DOHH2 (cell line): ENCODE measurements around the gene DNAJA3.

Source experiments
- EZH2phosphoT487 ChIP-seq: fragments of 200-600 bp; sonication (generic); IDR thresholded peaks from 2 replicates; pipeline ENCODE4 v1.6.1; 2017; ENCODE audit warnings: borderline replicate concordance, mild to moderate bottlenecking, antibody characterized with exemption, low read length, moderate library complexity, mixed read lengths
- TF ChIP-seq, protein P1 (sequence below): fragments of 200-600 bp; sonication (generic); IDR thresholded peaks from one replicate; pipeline ENCODE4 v1.5.1; 2014; ENCODE audit warnings: antibody characterized with exemption, mild to moderate bottlenecking, low read depth, low read length; ENCODE audit not compliant: poor library complexity, severe bottlenecking

DNA sequence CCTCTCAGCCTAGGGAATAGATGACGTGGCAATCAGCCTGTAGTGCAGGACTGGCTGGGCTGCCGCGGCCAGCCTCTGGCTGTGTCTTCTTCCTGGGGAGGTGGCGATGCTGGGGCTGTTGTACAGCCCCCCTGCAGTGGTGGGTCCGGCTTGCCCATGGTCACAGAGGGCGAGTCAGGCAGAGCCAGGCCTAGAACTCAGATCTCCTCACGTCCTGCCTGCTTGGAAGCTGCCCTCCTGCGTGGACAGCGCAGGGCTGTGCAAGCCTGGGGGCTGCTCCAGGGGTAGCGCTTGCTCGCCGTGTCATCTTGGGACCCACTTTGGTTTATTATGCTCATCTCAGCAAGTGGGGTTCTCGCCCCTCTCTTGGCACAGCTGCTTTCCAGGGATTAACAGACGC is 29.4 kb downstream of the DNAJA3 start:
- TF ChIP-seq, protein P1, sequence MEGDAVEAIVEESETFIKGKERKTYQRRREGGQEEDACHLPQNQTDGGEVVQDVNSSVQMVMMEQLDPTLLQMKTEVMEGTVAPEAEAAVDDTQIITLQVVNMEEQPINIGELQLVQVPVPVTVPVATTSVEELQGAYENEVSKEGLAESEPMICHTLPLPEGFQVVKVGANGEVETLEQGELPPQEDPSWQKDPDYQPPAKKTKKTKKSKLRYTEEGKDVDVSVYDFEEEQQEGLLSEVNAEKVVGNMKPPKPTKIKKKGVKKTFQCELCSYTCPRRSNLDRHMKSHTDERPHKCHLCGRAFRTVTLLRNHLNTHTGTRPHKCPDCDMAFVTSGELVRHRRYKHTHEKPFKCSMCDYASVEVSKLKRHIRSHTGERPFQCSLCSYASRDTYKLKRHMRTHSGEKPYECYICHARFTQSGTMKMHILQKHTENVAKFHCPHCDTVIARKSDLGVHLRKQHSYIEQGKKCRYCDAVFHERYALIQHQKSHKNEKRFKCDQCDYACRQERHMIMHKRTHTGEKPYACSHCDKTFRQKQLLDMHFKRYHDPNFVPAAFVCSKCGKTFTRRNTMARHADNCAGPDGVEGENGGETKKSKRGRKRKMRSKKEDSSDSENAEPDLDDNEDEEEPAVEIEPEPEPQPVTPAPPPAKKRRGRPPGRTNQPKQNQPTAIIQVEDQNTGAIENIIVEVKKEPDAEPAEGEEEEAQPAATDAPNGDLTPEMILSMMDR: no peak
- TF ChIP-seq EZH2phosphoT487: no peak
